ENCODE results near the gene MVB12B. TPM values are rescaled to one million over a fixed set of nuclear protein-coding genes. Genes with fewer than 3 reads are reported as not detected.

The MVB12B gene
- total RNA-seq, 1 donor from 2014 or later: 2.5 TPM

DNA sequence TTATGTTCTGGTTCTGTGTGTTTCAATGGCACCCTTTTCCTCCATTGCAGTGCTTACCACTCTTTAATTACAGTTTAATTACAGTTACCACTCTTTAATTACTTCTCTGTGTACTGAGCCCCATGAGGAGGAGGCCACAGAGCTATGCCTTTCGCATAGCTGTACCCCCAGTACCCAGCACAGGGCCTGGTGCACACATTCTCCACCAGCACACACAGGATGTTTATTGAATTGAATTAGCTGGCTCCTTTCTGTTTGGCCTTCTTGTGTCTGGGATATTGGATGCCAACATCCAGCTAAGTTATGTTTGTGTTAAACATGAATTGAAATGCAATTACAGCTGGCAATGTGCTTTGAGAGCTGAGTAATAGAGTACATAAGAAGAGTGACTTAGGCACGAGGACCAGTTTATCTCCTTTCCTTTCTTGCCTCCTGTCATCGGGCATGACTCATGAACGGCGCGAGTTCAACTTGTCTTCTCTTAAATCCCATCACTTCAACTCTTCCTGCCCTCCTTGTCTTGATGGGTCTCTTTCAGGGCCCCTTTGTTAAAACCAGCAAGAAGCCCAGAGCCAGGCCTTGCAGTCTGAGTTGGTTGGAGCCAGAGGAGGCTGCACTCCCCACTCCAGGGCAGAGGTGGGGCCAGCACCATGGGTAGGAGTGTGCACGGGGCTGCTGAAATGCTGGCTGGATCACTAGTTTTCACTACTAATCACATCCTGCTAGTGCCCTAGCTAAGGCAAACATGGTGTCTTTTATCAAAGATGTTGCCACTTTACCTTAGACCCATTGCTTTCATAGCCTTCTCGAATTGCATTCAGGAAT lies 37.4 kb downstream of the MVB12B start:
- ATAC-seq: peak; percentile 89

DNA sequence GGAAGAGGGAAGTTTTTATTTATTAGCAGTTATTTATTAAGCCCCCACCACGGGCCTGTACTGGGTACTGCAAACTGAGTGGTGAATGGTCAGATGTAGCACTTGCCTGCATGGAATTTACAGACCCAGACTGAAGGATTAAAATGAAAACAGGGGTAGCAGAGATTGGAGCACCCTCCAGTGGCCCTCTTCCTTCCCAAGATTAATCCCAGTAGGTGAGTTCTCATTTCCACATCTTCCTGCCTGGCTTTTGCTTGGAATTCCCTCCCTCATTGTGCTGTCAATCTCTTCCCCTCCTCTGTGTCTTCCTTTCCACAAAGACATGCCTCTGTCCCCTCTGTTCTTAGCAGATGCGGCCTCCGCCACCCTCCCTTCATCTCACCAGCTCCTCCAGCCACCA lies 39.2 kb downstream of the MVB12B start:
- no peak for ATAC-seq

DNA sequence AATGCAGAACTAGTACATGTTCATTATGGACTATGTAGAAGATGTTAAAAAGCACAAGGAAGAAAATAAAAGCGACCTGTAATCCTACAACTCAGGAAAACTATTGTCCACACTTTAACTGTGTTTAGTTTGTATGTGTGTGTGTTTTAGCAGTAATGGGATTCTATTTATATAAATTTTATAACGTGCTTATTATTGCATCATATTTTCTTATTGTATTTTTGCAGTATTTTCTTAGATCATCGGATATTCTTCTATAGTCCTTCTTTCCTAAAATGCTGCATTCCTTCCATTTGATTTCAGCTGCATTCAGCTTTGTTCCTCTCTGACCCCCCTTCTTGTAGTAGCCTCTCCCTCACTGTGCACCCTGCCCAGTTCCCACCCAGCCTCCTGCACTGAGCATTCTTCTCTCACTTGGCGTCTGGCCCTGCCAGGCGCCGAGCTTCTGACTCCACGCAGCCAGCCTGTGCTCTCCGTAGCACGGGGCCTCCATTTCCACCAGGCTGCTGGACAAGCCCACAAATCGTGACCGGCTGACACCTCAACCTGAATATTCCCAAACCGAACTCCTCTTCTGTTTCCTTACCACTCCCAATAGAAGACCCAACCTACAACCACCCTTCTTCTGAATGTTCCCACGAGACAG lies 39.9 kb downstream of the MVB12B start:
- ATAC-seq: no peak

DNA sequence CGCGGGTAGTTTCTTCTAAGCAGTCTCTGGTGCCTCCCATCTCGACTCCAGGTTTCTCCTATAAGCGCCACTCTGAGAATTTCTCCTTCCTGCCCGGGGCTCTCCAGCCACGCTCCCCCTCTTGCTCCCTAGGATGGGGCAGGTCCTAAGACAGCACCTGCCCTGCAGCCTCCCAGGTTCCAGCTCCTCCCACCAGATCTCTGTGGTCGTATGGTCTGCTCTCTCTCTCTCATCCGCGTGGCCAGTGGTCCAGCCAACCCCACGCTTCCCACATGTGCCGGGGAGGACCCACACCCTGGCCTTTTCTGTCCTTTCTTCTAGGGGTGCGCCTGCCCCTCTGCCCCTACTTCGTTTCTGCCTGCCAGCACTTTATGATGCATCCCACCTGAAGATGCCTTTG lies 40.5 kb downstream of the MVB12B start:
- no peak for ATAC-seq

DNA sequence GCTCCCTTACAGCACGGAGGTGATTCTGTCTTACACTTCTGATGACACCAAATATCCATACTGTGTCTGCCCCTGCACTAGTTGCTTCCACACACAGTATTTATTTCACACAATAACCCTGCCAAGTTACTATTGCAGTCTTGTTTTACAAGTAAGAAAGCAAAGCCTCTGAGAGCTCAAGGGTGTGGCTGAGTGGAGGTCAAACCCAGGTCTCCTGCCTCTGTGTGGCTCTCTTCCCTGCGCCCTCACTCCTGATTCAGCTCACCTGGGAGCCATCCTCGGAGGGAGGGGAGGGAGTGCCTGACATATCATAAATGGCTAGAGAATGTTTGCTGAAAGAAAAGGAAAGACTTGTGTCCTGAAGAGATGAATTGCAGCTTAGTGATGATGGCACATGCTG lies 41.0 kb downstream of the MVB12B start:
- peak; percentile 77 for ATAC-seq

DNA sequence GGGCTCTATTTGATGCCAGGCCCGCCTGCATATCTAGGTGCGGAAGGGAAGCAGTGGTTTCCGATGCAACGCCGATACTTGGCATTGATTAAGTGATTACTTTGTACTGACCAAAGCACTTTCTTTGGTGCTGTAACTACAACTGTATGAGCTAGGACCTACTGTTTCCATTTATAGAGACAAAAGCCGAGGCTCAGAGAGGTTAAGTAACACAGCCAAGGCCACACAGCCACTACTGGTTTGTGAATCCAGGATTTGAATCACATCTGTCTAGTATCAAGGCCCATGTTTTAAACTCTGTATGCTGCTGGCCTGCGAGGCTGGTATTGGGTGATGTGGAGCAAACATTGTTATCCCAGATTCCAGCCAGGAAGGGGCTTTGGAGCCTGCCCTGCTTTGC lies 41.4 kb downstream of the MVB12B start:
- ATAC-seq: no peak

DNA sequence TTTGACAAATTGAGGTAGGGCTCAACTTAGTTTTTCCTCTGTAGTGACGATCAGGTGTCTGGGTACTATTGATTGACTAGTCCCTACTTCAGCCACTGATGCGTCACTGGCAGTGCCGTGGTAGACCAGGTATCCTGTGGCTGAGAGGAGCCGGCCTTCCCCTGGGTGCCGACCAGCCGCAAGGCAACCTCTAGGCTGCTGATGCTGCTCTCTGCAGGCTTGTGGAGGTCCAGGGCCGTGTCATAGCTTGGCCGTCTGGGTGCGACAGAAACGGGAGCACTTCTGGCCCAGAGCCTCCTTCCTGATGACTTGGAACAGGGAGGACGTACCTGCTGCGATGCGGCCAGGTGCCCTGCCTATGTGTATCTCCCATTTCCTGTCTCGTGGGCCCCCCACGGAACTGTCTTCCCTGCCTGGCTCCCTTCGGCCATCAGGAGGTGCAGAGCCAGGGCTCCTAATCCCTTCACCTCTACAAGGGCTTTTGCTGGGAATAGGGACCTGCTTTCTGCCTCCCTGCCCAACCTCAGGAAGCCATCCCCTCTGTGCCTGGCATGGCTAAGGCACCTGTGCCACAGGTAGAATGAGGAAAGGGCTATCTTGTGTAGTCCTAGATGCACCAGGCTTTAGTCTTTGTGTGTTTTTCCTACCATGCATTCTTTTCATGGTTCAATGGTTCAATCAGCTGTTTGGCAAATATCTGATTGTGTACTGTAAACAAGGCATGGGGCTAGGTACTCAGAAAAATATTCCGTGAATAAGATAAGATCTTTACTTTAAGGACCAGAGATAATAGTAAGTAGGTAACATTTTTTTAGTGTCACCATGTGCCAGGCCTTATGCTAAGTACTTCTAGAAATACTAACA lies 44.6 kb downstream of the MVB12B start:
- ATAC-seq: no peak

DNA sequence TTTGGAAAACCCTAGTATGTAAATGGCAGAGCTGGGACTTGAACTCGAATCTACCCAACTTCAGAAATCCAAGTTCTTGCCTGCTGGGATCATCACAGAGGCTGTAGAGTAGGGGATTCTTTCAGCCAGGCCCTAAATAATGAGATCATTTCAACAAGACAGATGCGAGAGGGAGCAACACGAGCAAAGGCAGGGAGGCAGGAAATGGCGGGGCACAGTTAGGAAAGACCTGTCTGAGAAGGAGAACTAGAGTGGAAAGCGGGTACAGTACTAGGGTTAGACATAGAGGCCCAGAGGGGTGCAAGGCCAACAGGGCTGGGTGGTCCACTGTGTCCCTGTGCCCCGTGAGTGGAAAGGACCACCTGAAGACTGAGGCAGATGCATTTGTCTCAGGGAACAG lies 46.1 kb downstream of the MVB12B start:
- no peak for ATAC-seq

DNA sequence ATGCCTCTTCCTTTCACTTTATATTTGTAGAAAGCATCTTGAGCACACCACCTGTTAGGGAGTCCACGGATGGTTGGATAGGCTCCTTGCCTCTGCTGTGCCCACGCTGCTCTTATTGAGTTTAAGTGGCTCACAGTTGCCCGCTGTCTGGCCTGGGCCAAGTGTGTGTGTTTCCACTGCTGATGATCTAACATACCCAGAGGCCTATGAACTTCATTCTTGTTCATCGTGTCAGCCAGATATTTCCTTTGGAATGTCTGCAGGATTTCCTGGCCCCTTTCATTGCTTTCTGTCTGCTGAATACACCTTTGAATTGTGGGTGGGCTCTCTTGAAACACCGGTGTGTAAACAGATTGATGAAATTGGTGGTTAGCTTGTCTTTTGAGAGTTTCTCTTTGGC lies 46.6 kb downstream of the MVB12B start:
- ATAC-seq: no peak

DNA sequence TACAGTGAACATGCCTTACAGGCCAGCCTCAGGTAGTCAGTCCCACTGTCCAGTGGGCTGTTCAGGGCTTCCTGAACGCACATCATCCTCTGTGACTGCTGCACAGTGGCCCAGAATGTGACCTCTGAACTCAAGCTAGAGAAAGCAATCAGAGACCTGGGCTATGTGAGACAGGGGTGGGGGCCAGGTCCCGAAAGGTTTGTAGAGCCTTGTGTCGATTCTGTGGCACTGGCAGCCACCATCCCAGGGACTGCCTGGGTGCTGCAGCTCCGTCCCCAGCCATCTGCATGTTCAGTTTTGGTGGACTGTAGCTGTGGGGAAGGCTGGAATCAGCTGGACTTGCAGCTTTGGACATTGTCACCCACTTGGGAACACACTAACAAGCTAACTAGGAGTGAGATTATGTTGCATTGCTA lies 47.7 kb downstream of the MVB12B start:
- no peak for ATAC-seq

DNA sequence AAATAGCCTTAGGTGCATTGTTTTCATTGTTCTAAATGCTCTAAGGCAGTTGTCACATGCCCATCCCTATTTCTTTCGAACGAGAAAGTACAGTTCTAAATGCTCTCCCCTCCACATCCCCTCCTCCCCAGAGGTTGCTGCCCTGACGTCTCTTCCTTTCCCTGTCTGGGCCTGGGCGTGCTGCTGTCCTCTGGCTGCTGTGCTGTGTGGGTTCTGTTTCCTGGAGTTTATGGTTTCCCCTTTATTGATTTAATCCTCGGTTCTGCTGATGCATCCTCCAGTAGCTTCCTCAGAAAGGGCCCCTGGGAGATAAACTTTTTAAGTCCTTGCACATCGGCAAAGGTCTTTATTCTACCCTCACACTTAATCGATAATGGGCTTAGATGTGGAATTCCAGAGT lies 48.8 kb downstream of the MVB12B start:
- peak; percentile 38 for ATAC-seq

DNA sequence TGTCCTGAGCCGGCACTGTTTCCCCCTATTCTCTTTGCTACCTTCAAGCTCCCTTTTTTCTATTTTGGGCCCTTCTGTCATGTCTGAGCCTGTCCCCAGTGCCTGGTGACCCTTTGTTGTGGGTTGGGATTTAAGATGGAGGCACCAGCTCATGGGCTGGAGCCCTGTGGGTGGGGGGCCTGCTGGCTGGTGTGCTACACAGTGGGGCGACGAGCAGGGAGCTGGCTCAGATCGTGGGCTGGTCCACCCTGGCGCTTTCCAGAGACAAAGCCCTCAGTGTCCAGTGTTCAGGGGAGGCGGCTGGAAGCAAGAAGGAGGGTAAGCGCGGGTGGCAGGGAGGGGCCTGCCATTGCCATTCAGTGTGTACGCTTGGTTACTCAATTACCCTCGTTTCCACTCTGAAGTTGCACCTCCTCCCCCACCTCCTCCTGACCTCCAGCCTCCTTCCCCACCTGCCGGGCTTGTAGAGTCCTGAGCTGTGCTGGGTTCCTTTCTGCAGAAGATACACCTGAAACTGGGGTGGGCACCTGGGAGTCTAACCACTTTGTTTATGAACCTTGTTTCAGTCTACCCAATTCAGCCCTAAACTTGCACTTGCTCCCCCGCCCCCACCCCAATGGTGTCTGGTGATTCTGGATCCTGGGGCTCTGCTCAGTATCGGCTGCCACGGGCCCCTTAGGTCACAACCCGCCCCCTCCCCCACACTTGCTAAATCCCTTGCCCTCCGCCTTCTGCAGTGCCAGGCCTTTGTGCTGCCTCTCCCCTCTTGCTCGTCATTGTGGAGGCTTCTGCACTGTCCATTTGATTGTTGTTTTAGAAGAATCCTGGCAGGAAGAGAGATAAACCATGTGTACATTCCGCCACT lies 49.9 kb downstream of the MVB12B start:
- no peak for ATAC-seq

DNA sequence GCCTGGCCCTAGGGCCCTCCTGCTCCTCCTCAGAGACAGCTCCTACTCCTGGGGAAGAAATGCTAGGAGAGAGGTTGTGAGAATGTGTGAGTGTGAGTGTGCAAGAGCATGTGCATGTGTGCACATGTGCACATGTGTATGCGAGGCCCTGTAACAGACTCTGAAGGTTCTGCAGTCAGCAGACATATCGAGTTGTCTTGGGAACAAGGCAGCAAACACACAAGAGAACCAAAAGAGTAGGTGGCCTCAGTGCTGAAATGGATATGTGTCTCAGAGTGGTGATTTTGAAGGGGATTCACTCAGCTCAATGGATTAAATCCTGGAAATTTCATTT lies 50.5 kb downstream of the MVB12B start:
- ATAC-seq: no peak

DNA sequence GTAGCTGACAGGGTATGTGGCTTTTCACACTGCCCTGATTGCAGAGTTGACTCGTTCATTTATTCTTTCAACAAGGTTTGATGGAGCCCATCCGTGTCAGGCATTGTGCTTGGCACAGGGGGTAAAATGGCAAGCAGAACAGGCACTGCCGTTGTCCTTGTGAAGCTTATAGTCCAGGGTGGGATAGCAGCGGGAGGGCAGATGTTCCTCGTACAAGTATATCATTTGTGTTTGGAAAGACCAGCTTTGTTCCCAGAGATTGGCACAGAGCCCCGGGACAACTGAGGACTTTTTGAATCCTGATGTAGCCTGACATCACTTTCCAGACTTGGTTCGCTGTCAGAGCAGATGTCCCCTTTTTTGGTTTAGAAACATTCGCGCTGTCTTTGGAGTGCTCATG lies 50.9 kb downstream of the MVB12B start:
- ATAC-seq: no peak

DNA sequence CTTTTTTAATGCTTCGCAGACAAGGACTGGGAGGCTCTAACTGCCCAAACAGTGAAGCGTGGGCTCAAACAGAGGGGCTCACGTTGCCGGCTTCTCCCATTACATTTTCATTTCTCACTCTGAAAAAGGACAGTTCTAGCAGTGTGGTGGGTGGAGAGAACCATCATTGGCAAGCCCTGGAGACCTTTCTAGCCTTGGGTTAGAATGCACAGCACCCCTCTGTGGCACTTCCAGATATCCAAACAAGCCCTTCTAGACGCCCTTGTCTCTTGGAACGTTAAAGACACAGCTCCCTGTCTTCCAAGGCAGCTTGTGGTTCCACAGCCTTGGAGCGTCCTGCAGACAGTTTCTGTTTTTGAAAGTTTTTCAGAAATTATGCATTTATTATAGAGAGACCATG lies 52.1 kb downstream of the MVB12B start:
- ATAC-seq: no peak

DNA sequence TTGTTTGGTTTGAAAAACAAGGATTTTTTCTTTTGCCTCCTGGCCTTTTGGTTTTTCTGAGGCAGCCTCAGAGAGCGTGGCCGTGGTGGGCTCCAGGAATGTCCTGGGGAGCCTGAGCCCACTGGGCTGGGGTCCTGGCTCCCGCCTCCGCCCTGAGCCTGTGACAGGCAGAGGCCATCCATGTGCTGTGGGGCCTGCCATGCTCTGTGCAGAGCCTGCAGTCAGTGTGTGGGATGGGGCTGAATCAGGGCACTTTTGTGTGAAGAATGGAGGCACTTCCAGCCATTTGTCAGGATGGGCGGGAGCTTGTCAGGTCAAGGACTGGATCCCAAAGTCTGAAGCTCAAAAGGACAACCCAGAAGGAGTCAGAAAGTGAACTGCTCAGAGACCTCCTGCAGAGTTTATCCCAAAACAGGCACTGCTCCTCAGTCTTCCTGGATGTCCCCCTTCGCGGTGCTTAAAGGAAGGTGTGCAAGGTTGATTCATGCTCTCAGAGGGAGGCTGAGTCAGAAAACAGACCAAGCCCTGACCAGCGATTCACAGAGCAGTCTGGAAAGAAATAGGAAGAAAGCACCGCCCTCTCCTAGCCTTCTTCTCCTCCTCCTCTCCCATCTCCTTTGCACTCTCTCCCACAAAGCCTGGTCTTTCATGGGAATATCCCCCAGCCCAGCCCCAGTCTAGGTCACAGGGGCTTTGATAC lies 53.2 kb downstream of the MVB12B start:
- peak; percentile 52 for ATAC-seq

DNA sequence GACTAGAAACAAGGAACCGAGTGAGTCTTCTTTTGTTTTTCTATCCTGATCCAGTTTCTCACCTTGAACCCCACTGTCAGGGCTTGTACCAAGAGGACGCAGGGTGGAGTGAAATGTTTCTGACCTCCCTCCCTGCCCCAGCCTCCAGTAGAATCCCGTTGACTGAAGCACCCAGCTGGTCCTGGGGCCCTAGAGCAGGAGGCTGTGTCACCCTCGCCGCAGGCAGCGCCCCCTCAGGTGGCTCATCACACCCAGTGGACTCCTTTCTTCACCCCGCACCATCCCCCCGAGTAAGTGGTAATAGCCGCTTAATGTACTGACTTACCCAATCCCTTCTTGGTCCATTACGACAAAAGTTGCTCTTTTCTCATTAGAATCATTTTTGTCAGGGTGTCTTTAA lies 53.8 kb downstream of the MVB12B start:
- ATAC-seq: no peak

DNA sequence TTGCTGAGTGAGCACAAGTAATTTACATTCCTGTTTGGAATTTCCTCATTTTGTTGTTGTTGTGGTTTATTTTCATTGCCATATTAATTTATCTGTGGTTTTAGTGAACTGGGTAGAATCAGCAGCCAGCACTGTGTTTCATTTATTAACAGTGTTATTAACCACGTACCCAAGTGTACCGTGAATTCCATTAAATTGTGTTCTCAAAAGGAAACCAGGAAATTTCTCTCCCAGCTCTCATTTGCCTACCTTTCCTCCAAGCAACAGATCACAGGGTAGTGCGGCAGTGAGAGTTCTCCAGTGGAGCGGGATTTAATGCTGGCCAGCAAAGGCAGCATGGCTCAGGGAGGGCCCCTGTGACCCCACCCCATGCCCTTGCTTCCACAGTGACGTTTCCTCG lies 54.6 kb downstream of the MVB12B start:
- ATAC-seq: no peak

DNA sequence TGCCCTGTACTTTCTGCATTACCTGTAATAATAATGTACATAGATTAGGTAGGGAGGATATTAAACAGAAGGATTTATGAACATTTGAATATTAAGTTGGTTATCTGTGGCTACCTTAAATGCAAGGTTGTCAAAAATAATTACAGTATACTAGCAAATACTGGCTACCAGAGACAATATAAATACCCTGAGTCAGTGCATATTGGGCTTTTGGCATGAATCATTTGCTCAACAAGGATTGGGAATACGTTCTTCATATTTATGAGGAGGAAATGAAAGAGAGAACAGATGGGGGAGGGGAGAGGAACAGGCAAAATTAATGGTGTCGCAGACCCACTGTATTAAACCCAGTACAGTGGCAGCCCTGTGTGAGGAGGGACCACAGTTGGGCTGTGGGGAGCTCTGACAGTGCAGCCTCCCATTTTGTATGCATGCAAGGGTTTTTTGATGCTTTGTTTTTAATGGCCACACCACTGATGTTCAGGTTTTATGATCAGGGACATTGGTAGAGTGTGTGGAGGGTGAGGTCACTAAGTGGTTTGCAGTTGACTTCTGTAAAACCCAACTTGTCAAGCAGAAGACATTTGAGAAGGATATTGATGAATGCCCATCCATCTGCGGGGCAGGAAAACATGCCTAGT lies 56.9 kb downstream of the MVB12B start:
- no peak for ATAC-seq

DNA sequence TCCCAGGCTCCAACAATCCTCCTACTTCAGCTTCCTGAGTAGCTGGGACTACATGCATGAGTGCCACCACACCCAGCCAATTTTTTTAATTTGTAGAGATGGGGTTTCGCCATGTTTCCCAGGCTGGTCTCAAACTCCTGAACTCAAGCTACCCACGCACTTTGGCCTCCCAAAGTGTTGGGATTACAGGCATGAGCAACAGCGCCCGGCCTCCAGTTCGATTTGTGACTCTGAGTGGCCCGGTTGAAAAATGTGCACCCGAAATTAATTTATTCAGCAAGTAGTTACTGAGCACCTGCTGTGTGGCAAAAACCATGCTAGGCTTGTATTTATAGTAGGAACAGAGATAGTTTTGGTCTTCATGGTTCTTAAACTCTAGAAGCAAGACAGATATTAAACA lies 58.3 kb downstream of the MVB12B start:
- no peak for ATAC-seq

DNA sequence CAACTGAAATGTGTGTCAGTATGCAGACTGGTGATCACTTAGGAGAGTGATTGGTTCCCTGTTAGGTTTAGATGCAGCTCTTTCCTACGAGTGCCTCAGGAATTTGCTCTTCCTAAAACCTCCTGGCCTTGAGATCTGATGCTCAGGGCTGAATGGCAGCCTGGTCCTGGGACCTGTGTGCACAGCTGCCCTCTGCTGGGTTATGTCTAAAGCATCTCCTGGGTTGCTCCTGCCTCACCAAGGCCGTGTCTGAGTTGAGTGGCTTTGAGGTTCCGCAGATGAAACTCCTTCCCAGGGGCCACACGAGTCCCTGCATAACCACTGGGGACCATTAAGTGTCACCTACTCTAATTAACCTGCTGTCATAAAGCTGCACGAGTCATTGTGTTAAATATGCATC lies 59.5 kb downstream of the MVB12B start:
- peak; percentile 75 for ATAC-seq

Measured in esophagus mucosa (tissue), 1 donor.